NCI-H1092 treated with DMSO at 0.1 percent for 48 hours (cell line): ENCODE data around the gene RAB40C.
A peak's percentile ranks its signal among the peaks of the same experiment; 100 is the strongest.

Experiments
- DNase-seq: peaks from one replicate; lab custom pipeline; 2025; lab: John Stamatoyannopoulos, UW

Gene RAB40C

GRCh38 chr16:589658-590187 lies at the start of gene RAB40C:
RAB40C (plus strand) TSS chr16:590066; CDS start chr16:590292, 226 bp downstream.
- DNase-seq = peak; percentile 97

DNA sequence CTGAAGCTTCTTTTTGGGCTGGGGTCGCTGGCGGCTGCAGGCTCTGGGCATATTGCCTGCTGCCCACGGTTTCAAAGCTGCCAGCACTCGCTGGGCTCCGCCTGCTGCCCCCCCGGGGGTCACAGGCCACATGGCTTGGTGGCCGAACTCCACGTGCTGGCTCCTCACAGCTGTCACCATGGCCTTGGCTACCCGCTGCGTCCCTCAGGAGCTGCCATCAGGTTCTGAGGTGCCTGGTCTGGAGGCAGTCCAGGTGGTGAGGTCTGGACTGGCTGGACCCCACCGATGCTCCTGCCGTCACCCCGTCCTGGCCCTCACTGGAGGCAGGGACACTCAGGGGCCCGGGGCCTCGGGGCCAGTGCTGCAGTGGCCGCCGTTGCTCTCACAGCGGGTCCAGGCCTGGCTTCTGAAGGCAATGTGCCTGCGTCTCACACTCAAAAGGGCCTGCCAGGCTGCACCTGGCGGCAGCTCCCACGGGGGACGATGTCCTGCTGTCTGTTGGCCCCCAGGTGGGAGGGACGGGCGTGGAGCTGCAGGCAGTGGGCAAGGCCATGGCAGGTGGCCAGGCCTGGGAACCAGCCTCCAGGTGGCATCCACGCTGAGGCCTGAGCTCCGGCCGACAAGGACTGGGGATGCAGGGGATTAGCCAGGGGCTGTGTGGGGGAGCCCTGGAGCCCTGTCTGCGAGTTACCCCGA lies 49.1 kb upstream of the RAB40C start:
- DNase-seq = no peak

GRCh38 chr16:543301-544164 lies 46.3 kb upstream of the RAB40C start:
- no peak for DNase-seq

DNA sequence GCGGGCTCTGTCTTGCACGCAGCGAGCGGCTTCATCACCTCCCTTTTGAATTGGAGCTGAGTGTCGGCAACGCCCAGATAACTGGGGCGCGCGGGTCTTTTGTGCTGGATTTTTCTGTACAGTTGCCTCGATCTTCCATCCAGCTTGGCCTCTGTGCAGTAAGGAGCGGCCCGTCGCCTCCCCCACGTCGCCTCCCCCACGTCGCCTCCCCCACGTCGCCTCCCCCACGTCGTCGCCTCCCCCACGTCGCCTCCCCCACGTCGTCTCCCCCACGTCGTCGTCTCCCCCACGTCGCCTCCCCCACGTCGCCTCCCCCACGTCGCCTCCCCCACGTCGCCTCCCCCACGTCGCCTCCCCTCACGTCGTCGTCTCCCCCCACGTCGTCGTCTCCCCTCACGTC lies 45.3 kb upstream of the RAB40C start:
- DNase-seq = no peak

DNA sequence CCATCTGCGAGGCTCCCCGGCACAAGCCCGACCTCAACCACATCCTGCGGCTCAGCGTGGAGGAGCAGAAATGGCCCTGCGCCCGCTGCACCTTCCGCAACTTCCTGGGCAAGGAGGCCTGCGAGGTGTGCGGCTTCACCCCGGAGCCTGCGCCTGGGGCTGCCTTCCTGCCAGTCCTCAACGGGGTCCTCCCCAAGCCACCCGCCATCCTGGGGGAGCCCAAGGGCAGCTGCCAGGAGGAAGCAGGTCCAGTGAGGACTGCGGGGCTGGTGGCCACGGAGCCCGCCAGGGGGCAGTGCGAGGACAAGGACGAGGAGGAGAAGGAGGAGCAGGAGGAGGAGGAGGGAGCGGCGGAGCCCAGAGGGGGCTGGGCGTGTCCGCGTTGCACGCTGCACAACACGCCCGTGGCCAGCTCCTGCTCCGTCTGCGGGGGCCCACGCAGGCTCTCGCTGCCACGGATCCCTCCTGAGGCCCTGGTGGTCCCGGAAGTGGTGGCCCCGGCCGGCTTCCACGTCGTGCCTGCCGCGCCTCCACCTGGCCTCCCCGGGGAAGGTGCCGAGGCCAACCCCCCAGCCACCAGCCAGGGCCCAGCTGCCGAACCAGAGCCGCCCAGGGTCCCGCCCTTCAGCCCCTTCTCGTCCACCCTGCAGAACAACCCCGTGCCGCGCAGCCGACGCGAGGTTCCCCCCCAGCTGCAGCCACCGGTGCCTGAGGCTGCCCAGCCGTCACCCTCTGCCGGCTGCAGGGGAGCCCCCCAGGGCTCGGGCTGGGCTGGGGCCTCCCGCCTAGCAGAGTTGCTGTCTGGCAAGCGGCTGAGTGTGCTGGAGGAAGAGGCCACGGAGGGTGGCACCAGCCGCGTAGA lies 42.7 kb upstream of the RAB40C start:
- no peak for DNase-seq

GRCh38 chr16:548586-548985 lies 41.3 kb upstream of the RAB40C start:
- DNase-seq = no peak

DNA sequence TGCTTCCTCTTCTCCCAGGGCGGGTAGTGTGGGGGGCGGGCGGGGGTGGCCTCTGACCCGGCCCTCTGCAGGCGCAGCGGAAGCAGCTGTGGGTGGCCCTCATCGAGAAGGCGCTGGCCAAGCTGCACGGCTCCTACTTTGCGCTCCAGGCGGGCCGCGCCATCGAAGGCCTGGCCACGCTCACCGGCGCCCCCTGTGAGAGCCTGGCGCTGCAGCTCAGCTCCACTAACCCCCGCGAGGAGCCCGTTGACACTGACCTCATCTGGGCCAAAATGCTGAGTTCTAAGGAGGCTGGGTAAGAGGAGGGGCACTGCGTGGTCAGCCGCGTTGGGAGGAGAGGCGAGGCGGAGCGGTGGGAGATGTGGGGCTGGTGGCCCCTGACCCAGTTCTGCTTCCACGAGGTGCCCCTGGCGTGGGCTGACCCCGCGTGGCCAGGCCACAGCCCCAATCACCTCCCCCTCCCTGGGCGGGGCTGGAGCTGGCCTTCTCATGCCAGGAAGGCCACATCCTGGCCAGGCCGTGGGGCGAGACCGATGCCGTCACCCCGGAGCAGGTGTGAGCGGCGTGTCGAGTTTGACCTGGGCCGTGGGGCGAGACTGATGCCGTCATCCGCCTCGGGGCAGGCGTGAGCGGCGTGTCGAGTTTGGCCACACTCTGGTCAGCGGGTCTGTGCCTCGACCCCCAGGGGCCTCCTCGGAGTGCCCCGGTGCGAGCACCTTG lies 40.2 kb upstream of the RAB40C start:
- DNase-seq = no peak

- DNase-seq = no peak
These were observed 38.7 kb upstream of the RAB40C start for GRCh38 chr16:551210-551609.

DNA sequence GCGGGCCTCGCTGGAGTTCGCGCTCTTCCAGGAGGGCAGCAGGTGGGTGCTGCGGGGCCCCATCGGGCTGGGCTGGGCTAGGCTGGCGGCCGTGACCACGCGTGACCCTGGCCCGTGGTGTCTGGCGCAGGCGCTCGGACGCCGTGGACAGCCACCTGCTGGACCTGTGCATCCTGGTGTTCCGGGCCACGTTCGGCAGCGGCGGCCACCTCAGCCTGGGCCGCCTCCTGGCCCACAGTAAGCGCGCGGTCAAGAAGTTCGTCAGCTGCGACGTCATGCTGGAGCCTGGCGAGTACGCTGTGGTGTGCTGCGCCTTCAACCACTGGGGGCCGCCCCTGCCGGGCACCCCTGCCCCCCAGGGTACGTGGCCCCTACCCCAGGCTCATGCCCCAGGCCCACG lies 37.7 kb upstream of the RAB40C start:
- DNase-seq = no peak

DNA sequence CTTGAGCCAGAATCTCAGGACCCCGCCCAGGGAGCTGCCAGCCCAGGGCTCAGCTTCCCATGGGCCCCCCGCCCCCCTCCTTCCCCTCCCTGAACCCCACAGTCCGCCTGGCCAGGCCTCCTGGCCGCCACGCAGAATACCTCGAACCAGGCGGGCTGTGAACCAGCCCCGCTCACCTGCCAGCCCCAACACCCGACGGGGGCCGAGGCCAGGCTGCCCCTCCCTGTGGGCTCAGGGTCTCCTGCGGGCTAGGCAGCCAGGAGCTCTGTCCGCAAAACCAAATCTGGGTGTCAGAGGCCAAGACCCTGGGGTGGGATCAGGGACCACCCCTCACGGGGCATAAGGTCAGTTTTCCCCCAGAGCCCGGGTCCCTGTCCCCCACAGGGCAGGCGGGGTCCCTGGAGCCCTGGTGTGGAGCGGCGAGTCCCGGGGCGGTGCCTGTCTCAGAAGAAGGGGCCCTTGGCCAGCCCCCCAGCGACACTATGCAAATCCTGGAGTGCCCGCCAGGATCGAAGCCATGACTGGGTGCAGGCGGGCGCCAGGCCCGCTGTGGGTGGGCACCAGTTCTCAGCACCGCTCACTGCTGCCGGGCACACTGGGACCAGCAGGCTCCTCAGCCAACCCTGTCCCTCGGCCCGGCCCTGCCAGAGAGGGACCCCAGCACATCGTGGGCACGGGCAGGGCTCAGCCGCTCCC lies 36.1 kb upstream of the RAB40C start:
- DNase-seq = no peak

GRCh38 chr16:554297-554621 lies 35.6 kb upstream of the RAB40C start:
- DNase-seq = no peak

DNA sequence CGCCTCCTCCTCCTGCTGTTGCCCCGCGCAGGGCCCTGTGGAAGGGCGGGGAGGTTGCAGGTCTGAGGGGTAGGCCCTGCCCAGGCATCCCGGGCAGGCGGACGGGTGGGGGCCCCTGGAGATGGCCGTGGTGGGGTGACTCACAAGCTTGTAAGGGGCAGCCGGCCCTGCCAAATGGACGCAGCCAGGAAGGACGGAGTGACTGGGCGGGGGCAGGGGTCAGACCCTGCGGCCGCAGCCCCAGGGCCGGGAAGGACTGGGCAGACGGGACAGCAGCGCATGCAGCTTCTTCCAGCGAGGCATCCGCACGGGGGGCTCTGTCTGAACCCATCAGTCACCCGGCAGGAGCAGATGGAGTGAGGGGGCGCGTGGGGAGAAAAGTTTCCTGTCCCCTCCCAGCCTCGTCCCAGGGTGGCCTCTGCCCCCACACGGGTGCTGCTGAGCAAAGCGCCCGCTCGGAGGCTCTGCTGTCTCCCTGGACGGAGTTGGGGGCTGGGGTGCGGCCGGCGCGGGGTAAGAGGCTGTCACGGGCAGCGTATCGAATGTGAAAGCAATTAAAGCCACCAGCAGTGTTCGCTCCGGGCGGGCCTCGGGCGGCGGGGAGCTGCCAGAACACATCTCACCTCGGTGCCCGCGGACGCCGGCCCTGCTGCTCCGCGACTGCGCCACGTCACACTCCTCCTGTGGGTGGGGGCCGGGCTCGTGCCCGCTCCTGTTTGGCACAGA lies 35.1 kb upstream of the RAB40C start:
- DNase-seq = no peak

DNA sequence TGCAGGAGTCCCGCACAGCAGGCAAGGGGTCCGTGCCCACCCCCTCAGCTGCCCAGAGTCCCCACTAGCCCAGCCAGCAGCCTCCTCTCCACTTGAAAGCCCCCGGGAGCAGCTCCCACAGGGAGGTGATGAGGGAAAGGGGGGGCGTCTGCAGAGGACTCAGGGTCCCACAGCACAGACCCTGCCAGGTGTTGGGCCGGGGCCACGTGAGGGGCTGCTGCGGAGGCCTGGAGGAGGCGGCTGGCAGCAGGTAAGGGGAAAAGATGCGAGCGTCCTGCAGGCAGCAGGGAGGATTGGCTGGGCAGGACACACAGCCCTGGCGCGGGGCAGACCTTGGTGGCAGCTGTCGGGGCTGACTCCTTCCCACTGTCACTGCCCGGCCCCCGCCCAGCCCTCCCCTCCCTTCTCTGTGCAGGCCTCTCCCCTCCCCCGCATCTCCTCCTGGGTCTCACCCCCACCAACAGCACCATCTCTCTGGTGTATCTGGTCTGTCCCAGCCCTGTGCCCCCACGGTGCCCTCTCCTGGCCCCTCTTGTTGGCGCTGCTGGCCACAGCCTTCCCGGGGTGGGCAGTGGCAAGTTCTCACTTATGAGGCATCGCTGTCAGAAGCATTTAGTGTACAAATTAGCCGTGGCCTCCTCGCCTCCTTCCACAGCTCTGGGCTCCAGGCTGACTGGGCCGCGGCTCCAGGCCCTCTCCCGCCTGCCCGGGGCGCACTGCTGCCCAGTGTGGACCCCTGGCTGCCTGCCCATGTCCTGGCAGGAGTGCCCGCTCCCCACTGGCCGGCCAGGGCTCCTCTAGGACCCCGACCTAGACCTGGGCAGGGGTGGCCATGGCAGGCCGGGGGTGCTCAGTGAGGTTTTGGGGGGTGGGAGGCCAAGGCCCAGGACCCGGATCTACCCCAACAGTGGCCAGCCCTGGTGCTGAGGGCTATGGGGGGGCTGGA lies 34.1 kb upstream of the RAB40C start:
- DNase-seq = no peak

DNA sequence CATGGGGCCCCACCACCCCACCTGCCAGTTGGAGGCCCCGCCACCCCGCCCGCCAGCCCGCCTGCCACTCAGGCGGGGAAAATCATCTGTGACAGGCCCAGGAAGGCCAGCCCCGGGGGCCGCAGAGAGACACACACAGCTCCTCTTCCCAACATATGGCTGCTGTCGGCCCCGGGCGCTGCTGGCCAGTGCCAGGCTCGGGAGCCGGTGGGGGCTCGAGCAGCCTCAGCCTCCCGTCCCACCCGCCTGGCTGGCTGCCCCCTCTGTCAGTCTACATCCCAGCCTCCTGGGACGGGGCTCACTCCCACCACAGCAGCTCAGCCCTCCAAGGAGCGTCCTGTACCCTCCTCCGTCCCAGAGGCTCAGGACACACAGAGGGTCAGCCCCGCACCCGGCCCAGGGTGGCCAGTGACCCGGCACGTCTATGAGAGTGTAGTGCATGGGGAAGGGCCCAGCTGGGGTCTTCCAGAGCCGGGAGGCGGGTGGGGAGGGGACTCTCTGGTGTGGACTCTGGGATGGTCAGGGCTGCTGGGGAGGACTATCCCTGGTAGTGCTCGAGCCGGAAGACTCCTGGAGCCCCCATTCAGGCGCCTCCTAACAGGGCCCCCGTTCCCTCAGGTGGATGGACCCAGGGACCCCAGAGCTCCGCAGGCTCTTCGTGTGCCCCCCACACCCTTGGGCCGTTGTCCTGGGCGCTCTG lies 33.2 kb upstream of the RAB40C start:
- DNase-seq = no peak

DNA sequence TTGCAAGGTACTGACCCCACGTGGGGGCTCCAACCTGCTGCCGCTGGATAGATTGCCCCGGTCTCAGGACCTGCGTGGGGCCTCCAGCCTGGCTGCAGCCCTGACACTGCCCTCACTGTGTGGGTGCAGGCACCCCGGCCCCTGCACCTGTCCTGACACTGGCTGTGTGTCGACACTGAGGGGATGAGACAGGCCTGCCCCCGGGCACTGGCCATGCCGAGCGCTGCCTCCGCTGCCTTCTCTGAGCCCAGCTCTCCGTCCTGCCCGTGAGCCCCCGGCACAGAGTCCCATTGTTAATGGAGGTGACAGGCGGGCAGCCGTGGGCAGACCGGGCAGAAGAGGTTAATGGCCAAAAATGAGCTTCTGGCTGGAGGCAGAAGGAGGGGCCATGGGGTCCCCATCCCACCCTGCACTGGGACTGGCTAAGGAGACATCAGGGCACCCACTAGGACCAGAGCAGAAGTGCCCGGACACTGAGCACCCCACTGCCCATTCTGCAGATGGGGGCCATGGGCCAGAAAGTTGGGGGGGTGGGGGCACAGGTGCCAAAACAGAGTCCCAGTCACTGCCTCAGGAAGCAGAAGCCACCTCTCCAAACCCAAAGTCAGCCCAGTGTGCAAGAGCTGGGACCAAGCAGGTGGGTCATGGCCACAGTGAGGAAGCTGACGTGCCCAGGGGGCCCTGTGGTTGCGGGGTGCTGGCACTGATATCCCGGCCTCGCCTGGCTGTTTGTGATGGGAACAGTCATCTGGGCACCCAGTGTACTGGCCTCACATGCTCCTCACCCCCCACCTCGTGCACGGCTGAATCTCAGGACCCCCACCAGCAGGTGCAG lies 32.2 kb upstream of the RAB40C start:
- DNase-seq = no peak

DNA sequence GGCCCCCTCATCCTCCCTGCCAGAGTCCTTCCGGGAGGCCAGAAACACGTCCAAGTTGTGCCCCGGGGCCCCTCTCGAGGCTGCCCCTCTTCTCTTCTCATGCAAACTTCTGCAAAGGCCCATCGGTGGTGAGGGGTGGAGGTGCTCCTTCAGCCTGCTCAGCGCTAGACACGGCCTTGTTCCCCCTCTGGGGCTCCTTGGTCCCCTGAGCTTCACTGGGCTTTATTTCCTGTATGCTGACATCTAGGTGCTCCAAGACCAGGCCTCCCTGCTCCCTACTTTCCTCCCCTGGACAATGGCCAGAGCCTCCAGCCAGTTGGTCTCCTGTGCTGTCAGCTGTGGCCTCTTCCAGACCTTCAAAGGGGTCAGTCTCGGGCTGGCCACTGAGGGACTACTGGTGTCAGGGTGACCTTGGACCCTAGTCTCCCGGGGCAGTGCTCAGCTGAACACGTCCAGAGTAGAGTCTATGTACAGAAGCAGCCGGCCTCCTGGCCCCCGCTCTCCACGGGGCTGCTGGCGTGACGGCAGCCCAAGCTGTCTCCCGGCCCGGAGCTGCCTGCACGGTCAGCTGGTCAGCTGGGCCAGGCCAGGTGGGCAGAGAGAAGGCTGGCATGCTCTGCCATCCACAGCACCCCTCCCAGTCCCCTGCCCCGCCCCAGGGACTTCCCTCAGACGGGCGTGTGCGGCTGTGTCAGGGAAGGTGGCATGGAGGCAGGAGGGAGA lies 31.4 kb upstream of the RAB40C start:
- no peak for DNase-seq

DNA sequence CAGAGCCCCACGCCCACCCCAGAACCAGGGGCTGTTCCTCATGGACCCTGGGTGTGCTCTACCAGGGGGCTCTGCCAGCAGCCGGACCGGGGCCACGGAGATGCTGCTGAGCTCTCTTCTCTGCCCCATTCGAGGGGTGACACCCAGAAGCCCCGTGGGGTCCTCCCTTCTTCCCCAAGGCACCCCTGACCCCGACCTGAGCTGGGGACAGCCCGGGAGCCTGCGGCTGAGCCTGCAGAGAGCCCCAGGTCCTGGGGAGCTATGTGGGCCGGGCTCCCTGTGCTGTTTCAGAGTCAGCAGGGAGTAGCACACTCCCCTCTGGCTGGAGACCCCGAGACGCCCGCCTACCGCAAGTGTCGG lies 30.9 kb upstream of the RAB40C start:
- no peak for DNase-seq
